Mucosa of descending colon (tissue), 3 donors: ENCODE measurements around the gene ZNF214. TPM values are rescaled to one million over a fixed set of nuclear protein-coding genes. Genes with fewer than 3 reads are reported as not detected.
A peak's percentile ranks its signal among the peaks of the same experiment; 100 is the strongest.

Source experiments
- ATAC-seq: fragments of 200-7000 bp; cut with Tn5 transposase; one replicate; pipeline ENCODE4 v1.9.1; 2020; ENCODE audit warnings: mild to moderate bottlenecking, moderate library complexity
- DNase-seq, 3 donors: peaks; one replicate each; pipeline ENCODE4 v3.0.0-alpha.2; 2020
- H3K36me3 ChIP-seq: fragments of 200-600 bp; one replicate; pipeline ENCODE4 v1.8.0; 2021; ENCODE audit warnings: low read depth, mild to moderate bottlenecking
- H3K4me1 ChIP-seq: fragments of 200-600 bp; one replicate; pipeline ENCODE4 v1.8.0; 2021; ENCODE audit warnings: low read depth, mild to moderate bottlenecking
- H3K4me3 ChIP-seq: fragments of 200-600 bp; one replicate; pipeline ENCODE4 v1.8.0; 2021; ENCODE audit warnings: mild to moderate bottlenecking
- H3K9me3 ChIP-seq: fragments of 200-600 bp; one replicate; pipeline ENCODE4 v1.8.0; 2021; ENCODE audit warnings: mild to moderate bottlenecking
- intact Hi-C, 2 donors: fragments of 100-400 bp; cut with DNase I in 1 of 2; cut with micrococcal nuclease in 1 of 2; formaldehyde crosslinking; loops; one replicate each; pipeline versions ENCODE4 v1.11.0 to v1.11.1; 2022; cut with DNase I, micrococcal nuclease
- total RNA-seq, 3 donors: library from RNA; stranded (reverse); fragmentation: NEBNext Ultra II Directional in 2 of 3; extraction: Animal tissue kit (Norgen Biotek cat#: 25700) in 2 of 3; gene quantifications; one replicate each; pipeline versions ENCODE4 v1.2.1 to v1.2.4, GENCODE V29; 2021 to 2023
- TF ChIP-seq, protein P1 (sequence below): fragments of 200-600 bp; IDR thresholded peaks from one replicate; pipeline ENCODE4 v1.8.0; 2022; ENCODE audit warnings: antibody characterized with exemption, mild to moderate bottlenecking
- donor health status: DM: no; HTN: no; CAD: no; lungs with moderate emphysema.
- donor health status: DM: no; HTN: no; CAD: no.
- donor health status: DM: no; HTN: yes; CAD: no.

The ZNF214 gene
- total RNA-seq, 3 donors from 2014 or later, result 1.8 to 4.0 (median 3.4) TPM

DNA sequence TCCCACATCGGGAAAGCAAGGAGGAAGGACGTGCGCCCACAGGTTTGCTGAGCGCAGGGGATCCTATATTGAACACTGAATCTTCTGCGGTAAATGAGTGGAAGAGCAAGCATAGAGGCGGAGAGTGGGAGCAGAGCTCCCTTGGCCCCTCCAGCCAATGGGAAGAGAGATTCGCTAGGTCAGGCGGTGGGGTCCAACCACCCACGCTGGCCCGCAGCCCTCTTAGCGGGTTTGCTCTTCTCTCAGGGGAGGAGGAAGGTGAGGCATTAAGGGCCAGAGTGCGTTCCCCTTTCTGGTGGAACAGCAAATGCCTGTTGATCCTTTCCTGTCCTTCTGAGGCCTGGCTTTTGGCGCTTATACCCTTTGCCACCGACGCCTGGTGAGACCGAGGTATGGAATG is 10.7 kb upstream of the ZNF214 start:
- Histone ChIP-seq H3K9me3 (no peaks in the 10 kb centered on the region), H3K36me3 (no peaks in the 10 kb centered on the region), H3K4me3 (no peak overlapping the region), H3K4me1 (peaks cover 2% of the 10 kb centered on the region)
- ATAC-seq (no peak), DNase-seq (no peak)
- TF ChIP-seq, protein P1, sequence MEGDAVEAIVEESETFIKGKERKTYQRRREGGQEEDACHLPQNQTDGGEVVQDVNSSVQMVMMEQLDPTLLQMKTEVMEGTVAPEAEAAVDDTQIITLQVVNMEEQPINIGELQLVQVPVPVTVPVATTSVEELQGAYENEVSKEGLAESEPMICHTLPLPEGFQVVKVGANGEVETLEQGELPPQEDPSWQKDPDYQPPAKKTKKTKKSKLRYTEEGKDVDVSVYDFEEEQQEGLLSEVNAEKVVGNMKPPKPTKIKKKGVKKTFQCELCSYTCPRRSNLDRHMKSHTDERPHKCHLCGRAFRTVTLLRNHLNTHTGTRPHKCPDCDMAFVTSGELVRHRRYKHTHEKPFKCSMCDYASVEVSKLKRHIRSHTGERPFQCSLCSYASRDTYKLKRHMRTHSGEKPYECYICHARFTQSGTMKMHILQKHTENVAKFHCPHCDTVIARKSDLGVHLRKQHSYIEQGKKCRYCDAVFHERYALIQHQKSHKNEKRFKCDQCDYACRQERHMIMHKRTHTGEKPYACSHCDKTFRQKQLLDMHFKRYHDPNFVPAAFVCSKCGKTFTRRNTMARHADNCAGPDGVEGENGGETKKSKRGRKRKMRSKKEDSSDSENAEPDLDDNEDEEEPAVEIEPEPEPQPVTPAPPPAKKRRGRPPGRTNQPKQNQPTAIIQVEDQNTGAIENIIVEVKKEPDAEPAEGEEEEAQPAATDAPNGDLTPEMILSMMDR, result no peak
- intact Hi-C loops, result no loop called here

DNA sequence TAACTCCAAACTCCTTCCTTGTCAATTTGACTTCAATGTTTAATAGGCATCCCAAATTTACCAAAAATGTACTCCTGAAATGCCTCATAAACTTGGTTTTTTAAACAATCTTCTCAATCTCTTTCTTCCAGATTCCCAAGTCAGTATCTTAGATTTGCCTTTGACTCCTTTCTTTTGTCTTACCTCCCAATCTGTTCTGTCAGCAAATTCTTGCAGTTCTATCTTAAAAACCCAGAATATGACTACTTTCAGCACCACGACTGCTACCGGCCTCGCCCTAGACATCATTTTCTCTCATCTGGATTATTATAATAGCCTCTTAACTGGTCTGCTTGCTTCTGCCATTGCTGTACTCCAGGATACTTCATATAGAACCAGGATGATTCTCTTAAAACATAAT is 8.0 kb upstream of the ZNF214 start:
- ATAC-seq (no peak), DNase-seq (no peak)
- TF ChIP-seq, protein P1, result no peak
- Histone ChIP-seq H3K9me3 (no peaks in the 10 kb centered on the region), H3K36me3 (no peaks in the 10 kb centered on the region), H3K4me1 (peaks cover 2% of the 10 kb centered on the region), H3K4me3 (no peak overlapping the region)
- intact Hi-C loops, result no loop called here

DNA sequence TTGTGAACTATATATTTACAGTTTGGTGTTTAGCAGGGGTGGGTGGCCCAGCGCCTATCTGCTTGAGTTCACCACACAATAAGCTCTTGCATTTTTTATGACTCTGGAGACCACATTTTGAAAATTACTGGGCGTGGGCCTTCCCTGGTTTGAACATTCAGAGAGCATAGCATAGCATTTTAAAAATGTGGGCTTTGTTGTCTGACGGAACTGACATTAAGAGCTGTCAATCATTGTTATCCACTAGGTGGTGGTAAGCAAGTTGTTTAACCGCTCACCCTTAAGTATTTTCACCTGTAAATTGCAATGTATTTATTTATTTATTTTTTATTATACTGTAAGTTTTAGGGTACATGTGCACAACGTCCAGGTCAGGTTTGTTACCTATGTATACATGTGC is 1.2 kb upstream of the ZNF214 start:
- no peaks in the 10 kb centered on the region for H3K4me1 ChIP-seq
- DNase-seq, result no peak
- intact Hi-C loops, result no loop called here
- no peaks in the 10 kb centered on the region for H3K36me3 ChIP-seq
- TF ChIP-seq, protein P1, result no peak
- no peaks in the 10 kb centered on the region for H3K9me3 ChIP-seq
- H3K4me3 ChIP-seq, result no peak overlapping the region
- no peak for ATAC-seq

DNA sequence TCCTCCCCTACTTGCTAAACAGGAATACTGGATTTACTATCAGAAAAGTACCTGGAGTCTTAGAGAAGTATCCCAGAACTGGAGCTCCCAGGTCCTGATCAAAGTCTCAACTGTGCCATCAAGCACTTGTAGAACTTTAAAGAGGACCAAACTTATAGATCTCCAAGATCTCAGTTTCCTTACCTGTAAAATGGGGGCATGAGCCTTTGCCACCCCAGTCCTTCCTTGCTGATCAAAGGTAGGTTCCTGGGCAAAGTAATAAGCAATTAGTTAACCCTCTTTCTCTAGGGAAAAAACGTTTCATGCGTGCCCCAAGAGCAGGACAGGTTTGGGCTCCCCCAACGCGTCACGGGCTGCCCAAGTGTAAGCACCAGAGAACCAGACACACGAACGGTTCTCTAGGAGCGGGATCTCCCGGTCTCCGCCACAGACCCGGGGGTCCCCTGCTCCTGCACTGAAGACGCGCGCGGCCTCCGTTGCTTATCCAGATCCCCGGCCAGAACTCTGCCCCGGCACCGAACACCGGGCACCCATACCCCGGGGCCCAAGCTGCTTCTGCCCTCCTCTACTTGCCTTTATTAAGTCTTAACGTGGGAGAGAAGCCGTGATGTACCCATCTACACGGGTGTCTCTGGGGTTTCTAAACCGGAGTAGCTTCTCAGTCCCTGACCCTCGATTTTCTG is 505 bp downstream of the ZNF214 start:
- no peaks in the 10 kb centered on the region for H3K9me3 ChIP-seq
- no peaks in the 10 kb centered on the region for H3K36me3 ChIP-seq
- intact Hi-C loops, result no loop called here
- H3K4me1 ChIP-seq, result no peaks in the 10 kb centered on the region
- H3K4me3 ChIP-seq, result peak overlapping the region; percentile 38
- peak; percentile 36 to 53 (median 51) for DNase-seq
- TF ChIP-seq, protein P1, result no peak
- ATAC-seq, result peak; percentile 33

DNA sequence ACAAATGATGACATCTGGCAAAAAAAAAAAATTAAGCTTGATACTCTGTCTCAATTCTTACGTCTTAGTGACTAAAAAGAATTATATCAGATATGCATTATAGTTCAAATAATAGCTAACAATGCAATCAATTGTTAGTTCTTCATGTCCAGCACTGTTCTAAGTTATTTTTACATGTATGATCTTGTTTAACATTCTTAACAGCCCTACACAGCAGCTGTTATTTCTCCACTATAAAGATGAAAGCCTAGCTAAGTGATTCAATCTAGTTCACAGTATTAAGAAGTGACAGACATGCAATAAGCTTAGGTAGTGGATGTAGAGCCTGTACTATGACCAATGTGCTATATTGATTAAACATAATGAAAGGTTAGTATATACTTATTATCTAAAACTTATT is 4.1 kb downstream of the ZNF214 start:
- ATAC-seq (no peak), DNase-seq (no peak)
- H3K9me3 ChIP-seq, result no peaks in the 10 kb centered on the region
- TF ChIP-seq, protein P1, result no peak
- H3K36me3 ChIP-seq, result no peaks in the 10 kb centered on the region
- no peaks in the 10 kb centered on the region for H3K4me1 ChIP-seq
- intact Hi-C loops, result no loop called here
- H3K4me3 ChIP-seq, result no peak overlapping the region

DNA sequence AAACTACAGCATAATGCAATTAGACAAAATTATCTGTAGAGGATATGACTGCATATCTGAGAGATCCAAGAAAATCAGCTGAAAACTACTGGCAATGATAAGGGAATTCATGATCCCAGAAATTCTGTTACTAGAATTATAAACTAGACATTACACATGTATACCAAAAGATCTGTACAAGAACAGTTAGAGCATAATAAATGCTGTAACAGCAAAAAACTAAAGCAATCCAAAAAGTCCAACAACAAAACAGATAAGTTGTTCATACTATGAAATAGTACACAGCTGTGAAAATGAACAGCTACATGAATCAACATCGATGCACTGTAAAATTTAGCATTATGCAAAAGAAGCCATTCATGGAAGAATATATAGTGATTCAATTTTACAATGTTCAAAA is 6.0 kb downstream of the ZNF214 start:
- DNase-seq (no peak), ATAC-seq (no peak)
- no peaks in the 10 kb centered on the region for H3K36me3 ChIP-seq
- no peaks in the 10 kb centered on the region for H3K4me1 ChIP-seq
- no peaks in the 10 kb centered on the region for H3K9me3 ChIP-seq
- intact Hi-C loops, result no loop called here
- TF ChIP-seq, protein P1, result no peak
- H3K4me3 ChIP-seq, result no peak overlapping the region
